Mucosa of descending colon (tissue), 3 donors: Measurements from ENCODE around the gene EYA4. TPM values are rescaled to one million over a fixed set of nuclear protein-coding genes. Genes with fewer than 3 reads are reported as not detected.

ENCODE experiments used
- ATAC-seq: fragments of 200-7000 bp; cut with Tn5 transposase; one replicate; pipeline ENCODE4 v1.9.1; 2020; ENCODE audit warnings: mild to moderate bottlenecking, moderate library complexity
- DNase-seq, 3 donors: peaks; one replicate each; pipeline ENCODE4 v3.0.0-alpha.2; 2020
- H3K36me3 ChIP-seq: fragments of 200-600 bp; one replicate; pipeline ENCODE4 v1.8.0; 2021; ENCODE audit warnings: low read depth, mild to moderate bottlenecking
- H3K4me1 ChIP-seq: fragments of 200-600 bp; one replicate; pipeline ENCODE4 v1.8.0; 2021; ENCODE audit warnings: low read depth, mild to moderate bottlenecking
- H3K4me3 ChIP-seq: fragments of 200-600 bp; one replicate; pipeline ENCODE4 v1.8.0; 2021; ENCODE audit warnings: mild to moderate bottlenecking
- H3K9me3 ChIP-seq: fragments of 200-600 bp; one replicate; pipeline ENCODE4 v1.8.0; 2021; ENCODE audit warnings: mild to moderate bottlenecking
- intact Hi-C, 2 donors: fragments of 100-400 bp; cut with DNase I in 1 of 2; cut with micrococcal nuclease in 1 of 2; formaldehyde crosslinking; loops; one replicate each; pipeline versions ENCODE4 v1.11.0 to v1.11.1; 2022; cut with DNase I, micrococcal nuclease
- total RNA-seq, 3 donors: library from RNA; stranded (reverse); fragmentation: NEBNext Ultra II Directional in 2 of 3; extraction: Animal tissue kit (Norgen Biotek cat#: 25700) in 2 of 3; gene quantifications; one replicate each; pipeline versions ENCODE4 v1.2.1 to v1.2.4, GENCODE V29; 2021 to 2023
- TF ChIP-seq, protein P1 (sequence below): fragments of 200-600 bp; IDR thresholded peaks from one replicate; pipeline ENCODE4 v1.8.0; 2022; ENCODE audit warnings: antibody characterized with exemption, mild to moderate bottlenecking
- donor health status: DM: no; HTN: no; CAD: no; lungs with moderate emphysema.
- donor health status: DM: no; HTN: no; CAD: no.
- donor health status: DM: no; HTN: yes; CAD: no.

Gene EYA4
- total RNA-seq, 3 donors from 2014 or later = 0.41 to 0.66 TPM; not detected in 1

DNA sequence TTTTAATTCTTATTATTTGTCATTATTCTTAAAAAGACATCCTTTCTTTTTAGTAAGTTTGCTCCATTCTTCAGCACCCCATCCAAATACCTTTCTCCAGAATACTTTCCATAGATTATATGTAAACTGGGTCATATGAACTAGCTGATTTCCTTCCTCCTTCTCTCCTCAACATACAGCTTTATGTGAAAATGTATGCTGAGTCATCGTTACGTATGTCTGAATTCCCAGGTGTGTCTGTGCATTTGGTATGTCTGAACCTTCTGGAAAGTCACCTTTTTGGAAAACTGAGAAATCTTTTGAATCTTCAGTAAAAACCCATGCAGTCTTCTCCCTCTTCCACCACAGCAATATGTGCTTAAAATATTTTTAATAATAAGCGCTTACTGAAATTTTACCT, 264.5 kb downstream of the EYA4 start:
- Histone ChIP-seq H3K4me1 (no peaks in the 10 kb centered on the region), H3K9me3 (no peaks in the 10 kb centered on the region), H3K4me3 (no peak overlapping the region), H3K36me3 (no peaks in the 10 kb centered on the region)
- ATAC-seq (no peak), DNase-seq (no peak)
- TF ChIP-seq, protein P1, sequence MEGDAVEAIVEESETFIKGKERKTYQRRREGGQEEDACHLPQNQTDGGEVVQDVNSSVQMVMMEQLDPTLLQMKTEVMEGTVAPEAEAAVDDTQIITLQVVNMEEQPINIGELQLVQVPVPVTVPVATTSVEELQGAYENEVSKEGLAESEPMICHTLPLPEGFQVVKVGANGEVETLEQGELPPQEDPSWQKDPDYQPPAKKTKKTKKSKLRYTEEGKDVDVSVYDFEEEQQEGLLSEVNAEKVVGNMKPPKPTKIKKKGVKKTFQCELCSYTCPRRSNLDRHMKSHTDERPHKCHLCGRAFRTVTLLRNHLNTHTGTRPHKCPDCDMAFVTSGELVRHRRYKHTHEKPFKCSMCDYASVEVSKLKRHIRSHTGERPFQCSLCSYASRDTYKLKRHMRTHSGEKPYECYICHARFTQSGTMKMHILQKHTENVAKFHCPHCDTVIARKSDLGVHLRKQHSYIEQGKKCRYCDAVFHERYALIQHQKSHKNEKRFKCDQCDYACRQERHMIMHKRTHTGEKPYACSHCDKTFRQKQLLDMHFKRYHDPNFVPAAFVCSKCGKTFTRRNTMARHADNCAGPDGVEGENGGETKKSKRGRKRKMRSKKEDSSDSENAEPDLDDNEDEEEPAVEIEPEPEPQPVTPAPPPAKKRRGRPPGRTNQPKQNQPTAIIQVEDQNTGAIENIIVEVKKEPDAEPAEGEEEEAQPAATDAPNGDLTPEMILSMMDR = no peak
- intact Hi-C loops = no loop called here

DNA sequence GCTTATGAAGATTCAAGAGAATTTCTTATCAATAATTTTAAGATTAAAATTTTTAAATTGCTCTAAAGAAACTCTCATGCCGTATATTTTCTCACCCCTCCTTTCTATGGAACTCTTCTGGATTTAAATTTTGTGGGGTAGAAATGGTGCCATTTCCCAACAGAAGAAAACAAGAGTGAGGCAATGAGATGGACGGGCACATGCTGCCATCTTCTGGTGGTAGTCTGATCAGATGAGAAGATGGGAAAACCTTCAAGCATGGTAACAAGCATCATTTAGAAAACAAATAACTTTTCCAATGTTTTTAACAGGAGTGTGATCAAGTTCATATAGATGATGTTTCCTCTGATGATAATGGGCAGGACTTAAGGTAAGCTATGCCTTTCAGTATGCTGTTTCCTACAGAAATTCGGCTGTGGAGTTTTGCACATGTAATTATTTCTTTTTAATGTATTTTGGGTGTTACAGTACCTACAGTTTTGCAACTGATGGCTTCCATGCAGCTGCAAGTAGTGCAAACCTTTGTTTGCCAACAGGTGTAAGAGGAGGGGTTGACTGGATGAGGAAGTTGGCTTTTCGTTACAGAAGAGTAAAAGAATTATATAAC, 271.4 kb downstream of the EYA4 start:
- no peaks in the 10 kb centered on the region for H3K4me1 ChIP-seq
- H3K9me3 ChIP-seq = no peaks in the 10 kb centered on the region
- ATAC-seq (no peak), DNase-seq (peak in 2 of 3 donors; percentile 27 to 62)
- H3K4me3 ChIP-seq = no peak overlapping the region
- H3K36me3 ChIP-seq = no peaks in the 10 kb centered on the region
- TF ChIP-seq, protein P1 = no peak
- intact Hi-C loops = no loop called here

DNA sequence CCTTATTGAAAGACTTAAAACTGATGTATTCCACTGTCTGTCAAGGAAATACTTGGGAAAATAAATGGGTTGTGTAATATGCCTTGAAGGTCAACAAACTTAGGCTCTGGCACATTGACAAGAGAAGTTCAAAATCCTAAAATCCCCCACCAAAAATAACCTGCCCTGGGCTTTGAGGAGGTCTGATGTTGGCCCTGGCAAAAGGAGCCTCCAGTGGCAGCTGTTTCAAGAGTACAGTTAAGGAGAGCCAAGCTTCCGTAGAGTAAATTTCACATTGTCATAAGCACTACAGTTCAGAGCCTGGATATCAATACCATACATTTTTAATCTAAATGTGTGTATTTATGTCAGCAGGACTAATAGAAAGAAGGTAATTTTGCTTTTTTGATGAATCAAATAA, 282.7 kb downstream of the EYA4 start:
- DNase-seq = no peak
- no peaks in the 10 kb centered on the region for H3K36me3 ChIP-seq
- no peak for ATAC-seq
- no peak overlapping the region for H3K4me3 ChIP-seq
- no peaks in the 10 kb centered on the region for H3K9me3 ChIP-seq
- TF ChIP-seq, protein P1 = no peak
- intact Hi-C loops = no loop called here
- H3K4me1 ChIP-seq = no peaks in the 10 kb centered on the region

DNA sequence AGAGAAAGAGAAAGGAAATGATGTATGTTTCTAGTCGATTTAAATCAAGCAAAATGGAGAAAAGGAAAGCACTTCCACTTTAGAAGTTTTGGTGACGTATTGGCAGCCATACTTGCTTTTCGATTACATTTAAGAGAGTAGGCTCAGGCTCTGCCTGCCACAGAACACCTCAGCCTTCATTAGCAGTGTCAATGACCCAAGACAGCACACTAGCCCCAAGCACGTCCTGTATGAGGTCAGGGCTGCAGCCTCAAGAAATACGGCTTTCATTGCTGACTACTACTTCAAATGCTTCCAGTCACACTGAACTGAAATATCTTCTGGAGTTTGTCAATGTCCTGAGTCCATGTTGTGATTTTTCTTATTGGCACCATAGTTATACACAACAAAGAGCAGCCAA, 285.3 kb downstream of the EYA4 start:
- no peaks in the 10 kb centered on the region for H3K9me3 ChIP-seq
- TF ChIP-seq, protein P1 = no peak
- DNase-seq (no peak), ATAC-seq (no peak)
- intact Hi-C loops = no loop called here
- no peak overlapping the region for H3K4me3 ChIP-seq
- no peaks in the 10 kb centered on the region for H3K4me1 ChIP-seq
- H3K36me3 ChIP-seq = no peaks in the 10 kb centered on the region

DNA sequence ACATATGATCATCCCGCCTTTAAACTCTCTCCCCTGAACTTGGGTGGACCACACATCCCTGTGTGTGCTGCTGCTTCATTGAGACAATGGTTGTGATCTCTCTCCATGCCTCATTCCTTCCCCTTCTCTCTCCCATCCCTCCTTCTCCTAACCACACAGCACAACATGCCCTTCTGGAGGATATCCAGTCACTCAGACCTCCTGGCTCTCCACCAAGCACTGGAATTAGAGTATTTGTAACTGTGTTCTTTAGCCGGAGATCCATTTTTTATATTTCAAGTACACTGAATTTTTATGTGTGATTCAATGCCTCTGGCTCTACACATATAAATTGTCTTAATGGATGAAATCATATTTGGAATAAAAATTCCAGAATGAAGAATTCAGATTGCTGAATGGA, 287.4 kb downstream of the EYA4 start:
- ATAC-seq (no peak), DNase-seq (no peak)
- TF ChIP-seq, protein P1 = no peak
- Histone ChIP-seq H3K9me3 (no peaks in the 10 kb centered on the region), H3K4me1 (no peaks in the 10 kb centered on the region), H3K4me3 (no peak overlapping the region), H3K36me3 (no peaks in the 10 kb centered on the region)
- intact Hi-C loops = no loop called here

DNA sequence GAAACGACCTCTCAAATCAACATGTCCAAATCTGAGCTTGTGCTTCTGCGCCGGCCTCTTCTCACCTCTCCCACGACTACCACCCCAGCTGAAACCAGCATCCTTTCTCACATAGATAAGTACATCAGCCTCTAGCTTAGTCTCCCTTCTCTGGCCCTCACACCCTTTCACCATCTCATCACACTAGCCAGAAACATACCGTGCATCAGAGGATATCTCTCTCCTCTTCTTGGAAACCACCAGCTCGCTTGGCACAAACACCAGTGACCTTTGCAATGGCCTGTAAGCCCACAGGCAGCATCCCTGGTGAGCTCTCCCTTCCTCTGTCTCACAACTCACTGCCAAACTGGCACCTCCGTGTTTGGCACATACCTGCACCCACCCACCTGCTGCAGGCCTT, 291.8 kb downstream of the EYA4 start:
- Histone ChIP-seq H3K9me3 (no peaks in the 10 kb centered on the region), H3K4me1 (no peaks in the 10 kb centered on the region), H3K36me3 (no peaks in the 10 kb centered on the region), H3K4me3 (no peak overlapping the region)
- DNase-seq (no peak), ATAC-seq (no peak)
- intact Hi-C loops = no loop called here
- TF ChIP-seq, protein P1 = no peak
